ENCODE measurements around the gene RPS6KL1.

RPS6KL1 gene

DNA sequence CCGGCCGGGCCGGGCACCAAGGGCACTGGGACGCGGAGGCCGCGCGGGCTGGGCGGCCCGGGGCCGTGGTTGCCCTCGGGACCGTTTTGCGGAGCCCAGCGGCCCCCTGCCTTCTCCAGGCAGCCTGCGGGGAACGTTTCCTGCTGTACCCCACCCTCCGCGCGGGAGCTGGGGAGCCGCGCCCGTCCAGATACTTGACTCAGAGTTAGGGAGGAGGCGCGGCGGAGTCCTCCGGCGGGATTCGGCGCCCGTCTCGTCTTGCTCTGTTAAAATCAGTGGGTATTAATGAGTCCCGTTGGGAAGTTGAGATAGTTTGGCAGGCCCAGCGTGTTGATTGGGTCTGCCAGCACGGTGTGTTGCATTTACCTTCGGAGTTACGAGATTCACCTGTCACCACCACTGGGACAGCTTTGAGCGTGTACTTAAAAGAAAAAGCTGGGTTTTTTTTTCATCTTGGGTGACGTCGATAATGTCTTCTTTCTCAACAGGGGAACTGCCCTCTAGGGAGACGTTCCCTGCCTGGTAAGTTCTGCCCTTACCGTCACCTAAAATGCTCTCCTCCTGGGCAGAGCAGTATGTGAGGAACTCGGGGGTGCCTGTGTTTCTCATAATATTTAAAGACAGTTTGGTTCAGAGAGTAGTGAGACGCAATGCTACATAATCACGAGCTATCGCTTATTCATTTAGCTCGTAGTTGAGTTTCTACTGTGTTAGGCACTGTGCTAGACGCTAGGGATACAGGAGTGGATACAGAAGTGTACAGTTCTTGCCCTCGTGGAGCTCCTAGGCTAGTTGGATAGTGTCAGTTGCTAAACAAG, 40.7 kb downstream of the RPS6KL1 start:
- DNase-seq: no peak

DNA sequence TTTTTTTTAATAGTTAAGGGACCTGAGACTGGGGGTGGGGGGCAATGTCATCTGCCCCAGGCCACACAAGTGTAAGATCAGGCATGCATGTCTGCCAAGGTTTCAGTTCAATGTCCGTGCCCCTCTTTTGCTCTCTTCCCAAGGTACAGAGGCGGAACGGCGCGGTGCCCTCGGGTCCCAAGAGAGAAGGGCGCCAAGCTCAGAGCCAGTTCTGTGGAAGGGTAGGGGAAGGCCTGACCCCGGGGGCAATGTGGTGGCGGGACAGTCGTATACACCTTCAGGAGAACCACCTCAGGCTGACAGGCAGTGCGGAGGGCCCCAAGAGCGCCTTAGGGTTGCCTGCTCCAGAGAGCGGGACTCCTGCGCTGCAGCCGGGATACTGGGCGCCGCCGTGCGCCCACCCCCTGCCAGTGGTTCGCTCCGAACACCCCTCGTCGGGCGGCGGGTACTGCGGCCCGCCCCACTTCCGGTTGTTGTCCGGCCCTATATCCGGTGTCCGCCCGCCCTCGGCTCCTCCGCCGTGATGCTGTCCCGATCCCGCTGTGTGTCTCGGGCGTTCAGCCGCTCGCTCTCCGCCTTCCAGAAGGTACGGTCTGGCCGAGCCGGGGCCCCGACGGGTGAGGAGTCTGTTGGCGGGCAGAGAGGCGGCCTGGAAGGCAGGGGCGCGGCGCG, 41.5 kb downstream of the RPS6KL1 start, which contains the start of gene DLST:
Gene DLST (plus strand): TSS at position 486 of the 672 bp plus-strand sequence. CDS start 38 bp downstream, at position 524.
- DNase-seq: peak; percentile 39 to 83

DNA sequence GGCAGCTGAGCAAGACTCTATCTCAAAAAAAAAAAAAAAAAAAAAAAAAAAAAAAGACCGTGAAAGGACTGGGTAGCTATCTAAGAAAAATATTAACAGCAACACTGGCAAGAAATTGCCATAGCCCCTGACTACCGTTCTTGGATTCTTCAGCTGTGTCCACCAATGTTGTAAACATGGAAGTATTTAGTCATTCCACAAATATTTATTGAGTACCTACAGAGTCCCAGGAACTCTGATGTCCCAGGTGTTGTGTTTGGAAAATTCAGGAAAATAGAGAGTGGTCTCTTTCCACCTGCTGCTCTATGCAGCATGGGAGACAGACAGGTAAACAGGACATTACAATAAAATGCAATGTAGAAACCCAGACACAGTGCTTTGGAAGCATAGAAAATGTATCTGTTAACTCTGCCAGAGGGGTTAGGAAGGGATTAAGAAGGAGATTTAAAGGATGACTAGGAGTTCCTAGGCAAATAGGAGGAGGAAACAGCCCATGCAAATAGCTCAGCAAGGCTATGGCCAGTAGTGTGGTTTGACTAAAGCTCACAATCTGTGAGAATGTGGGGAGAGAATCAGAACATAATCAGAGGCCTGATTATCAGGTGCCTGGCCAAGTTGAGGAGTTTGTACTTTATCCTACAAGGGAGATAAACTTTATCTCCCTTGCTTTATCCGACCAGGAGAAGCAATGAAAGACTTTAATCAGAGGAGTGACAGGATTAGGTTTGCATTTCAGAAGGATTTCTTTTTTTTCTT, 43.5 kb downstream of the RPS6KL1 start:
- no peak for DNase-seq

DNA sequence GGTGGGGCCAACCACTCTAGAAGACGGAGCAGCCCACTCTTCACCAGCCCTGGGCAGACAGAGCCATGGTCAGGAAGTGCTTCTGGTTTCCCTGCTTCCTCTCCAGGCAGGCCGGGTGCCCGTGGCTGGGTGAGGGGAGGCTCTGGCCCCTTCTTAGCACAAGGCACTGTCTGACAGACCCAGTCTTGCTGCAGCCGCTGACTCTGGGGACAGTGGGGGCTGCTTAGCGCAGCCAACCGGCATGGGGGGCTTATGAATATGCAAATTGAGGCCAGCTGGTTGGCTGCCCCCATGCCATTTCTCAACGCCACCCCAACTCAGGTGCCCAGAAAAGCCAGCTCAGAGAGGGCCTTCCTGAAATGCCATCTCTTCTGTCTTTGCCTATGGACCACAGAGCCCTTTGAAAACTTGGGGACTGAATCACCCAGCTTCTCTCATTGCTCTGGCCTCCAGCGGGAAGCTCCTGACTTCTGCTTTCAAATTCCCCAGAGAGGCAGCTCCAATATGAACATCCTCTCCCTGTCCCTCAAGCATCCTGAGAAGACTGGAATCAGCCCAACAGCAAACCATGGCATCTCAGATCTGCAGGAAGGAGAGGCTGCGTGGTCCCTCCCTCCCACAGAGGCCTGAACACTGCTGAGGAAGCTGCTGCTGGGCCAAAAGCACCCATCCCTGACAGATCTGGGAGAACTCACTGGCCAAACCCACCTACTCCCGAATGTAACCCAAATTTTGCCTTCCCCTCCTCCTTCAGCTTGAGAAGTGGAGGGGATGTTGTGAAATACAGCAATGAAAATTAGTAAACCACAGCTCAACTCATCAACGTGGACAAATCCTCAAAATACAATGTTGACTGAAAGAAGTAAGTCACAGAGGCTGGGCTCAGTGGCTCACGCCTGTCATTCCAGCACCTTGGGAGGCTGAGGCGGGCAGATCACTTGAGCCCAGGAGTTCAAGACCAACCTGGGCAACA, 46.8 kb downstream of the RPS6KL1 start, which contains the start of gene PROX2:
Gene PROX2 (minus strand): TSS at position 205 of the 973 bp plus-strand sequence. CDS start 12,311 bp downstream, outside the sequence.
- no peak for DNase-seq

DNA sequence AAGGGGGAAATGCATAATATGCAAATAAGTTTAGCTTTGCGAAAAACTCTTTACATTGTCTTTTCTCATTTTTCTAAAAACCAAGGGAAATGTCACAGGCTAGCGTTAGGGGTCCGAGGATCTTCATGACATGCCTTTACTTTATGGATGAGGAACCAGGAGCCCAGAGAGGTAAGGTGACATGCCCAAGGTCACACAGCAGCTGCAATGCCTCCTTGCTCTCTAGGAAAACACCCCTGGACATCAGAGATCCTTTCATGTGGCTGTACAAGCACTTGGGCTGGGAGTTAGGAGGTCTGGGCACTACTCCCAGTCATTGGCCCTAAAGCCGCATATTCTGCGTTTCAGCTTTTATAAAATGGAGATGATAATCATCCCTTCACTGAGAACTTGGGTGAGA, 47.9 kb downstream of the RPS6KL1 start:
- DNase-seq: no peak

DNA sequence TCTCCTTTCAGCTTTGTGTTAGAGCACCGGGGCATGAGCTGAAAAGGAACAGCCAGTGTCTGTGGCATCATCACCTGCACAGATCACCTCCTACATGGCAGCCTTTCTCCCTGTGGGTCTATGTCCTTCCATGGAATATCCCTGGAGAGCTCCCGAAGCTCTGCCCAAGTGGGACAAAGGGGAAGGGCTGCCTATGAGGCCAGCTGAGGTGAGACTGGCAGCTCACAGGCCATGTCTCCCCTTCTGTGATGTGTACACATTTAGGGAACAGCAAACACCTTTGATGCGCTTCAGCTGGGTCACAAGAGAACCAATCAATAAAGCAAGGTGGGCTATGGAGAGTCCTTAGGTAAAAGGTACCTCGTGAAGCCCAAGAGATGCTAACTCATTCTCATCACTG, 51.2 kb downstream of the RPS6KL1 start:
- no peak for DNase-seq

DNA sequence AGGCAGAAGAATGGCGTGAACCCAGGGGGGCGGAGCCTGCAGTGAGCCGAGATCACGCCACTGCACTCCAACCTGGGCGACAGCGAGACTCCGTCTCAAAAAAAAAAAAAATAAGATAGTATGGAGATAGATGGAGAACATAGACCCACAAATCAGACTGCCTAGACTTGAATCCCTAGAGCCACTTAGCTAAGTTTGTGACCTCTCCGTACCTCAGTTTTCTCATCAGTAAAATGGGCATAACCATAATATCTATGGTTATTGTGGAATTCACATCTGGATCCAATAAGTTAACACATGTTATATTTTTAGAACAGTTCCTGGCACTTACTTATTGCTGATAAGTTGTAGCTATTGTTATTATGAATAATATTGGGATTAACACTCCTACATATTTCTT, 54.3 kb downstream of the RPS6KL1 start:
- DNase-seq: no peak

DNA sequence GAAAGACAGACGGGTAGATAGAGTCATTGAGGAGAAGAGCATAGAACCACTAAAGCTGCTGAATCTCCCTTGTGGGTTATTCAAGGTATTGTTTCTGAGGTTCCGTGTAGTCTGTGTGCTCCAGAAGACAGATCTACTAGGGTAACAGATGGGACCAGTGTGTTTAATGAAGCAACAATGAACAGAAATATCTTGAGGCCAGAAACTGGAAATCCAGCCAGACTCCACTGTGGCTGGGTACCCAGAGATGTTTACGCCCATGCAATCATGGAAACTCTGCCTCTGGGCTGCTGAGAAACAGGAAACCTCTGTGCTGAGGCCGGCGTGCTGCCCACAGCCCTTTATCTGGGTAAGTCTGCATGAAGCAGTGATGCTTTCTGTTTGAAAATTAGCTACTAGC, 55.4 kb downstream of the RPS6KL1 start:
- no peak for DNase-seq

DNA sequence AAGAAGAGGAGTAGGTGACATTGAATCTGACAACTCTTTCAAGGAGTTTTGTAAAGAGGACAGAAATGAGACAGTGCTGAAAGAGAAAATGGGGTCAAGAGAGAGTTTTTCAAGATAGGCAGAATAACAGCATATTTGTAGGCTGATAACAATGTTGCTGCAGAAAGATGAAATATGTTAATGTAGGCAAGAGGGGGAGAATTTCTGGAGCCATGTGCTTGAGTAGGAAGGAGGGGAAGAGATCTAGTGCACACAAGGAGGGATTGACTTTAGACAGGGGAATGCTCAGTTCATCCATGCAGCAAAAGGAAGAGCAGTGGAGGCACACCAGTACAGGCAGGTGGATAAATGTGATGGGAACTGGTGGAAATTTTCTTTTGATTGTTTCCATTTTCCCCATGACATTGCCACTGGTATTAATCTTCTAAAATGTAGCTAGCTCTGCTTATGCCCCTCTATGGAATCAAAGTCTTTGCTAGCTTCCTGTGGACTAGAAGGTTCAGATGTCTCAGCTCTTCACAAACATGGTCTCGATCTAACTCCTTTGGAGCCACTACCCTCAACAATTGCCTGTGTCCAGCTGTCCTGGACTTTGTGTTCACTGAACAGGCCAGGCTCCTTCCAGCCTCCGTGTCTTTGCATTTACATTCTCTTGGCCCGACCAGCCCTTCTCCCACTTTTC, 56.2 kb downstream of the RPS6KL1 start:
- DNase-seq: no peak

DNA sequence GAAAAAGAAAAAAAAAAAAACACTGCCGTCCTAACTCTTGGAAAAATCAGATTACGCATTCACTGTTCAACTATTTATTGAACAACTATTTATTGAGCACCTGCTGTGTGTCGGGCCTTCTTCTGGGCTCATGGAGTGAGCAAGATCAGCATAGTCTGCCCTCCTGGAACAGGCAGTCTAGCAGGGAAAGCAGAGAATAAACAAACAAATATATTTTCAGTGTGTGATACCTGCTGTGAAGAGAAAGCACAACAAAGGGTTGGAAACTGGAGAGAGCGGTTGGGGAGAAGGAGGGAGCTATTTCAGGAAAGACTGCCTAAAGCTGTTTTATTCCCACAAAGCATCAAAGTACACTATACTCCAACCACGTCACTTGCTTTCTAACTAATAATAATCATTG, 57.9 kb downstream of the RPS6KL1 start:
- DNase-seq: no peak

DNA sequence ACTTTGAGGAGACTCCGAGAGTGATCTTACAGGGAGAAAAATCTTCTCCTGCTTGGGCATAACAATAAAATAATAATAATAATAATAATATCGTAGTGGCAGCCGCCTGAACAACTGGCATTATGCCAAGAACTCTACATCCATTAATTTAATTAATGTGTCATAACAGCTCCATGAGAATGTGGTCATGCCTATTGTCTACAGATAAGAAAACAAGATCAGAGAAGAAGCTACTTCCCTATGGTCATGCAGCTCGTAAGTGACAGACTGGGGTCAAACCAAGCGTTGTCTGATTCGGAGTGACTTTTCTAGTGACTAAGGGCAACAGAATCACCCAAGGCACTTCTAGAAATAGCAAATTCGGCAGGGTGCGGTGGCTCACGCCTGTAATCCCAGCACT, 58.9 kb downstream of the RPS6KL1 start:
- DNase-seq: no peak

DNA sequence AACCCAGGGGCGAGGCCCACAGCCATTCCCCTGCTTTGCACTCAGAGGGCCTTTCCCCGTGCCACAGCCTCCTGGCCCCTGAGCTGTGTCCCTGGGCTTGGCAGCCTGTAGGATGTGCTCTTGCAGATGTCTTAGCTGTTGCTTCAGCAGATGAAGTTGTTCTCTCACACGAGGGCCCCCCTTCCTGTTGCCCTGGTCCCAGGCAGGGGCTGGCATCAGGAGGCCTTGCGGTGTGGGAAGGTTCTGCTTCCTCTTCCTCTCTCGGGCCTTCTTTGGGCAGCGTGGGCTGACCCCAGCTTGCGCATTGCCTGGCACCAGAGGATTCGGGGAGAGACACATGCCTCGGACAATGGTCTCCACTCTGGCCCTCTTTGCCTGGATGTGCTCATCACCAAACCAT, 59.8 kb downstream of the RPS6KL1 start:
- no peak for DNase-seq

DNA sequence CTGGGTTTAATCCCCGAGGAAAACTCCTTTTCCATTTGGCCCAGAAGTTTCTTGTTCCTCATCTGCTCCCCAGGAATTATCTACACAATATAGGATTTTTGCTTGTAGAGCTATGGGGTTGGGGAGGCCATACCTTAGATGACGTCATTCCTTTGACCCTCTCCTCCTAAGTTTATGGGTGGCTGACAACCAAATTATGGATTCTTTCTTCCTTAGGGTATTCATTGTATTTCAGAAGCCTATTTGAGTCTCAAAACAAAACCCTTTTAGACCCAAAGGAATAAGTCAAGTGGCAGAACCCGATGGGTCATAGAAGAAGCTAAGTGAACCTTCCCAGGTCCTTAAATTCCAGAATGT, 61.3 kb downstream of the RPS6KL1 start:
- no peak for DNase-seq

DNA sequence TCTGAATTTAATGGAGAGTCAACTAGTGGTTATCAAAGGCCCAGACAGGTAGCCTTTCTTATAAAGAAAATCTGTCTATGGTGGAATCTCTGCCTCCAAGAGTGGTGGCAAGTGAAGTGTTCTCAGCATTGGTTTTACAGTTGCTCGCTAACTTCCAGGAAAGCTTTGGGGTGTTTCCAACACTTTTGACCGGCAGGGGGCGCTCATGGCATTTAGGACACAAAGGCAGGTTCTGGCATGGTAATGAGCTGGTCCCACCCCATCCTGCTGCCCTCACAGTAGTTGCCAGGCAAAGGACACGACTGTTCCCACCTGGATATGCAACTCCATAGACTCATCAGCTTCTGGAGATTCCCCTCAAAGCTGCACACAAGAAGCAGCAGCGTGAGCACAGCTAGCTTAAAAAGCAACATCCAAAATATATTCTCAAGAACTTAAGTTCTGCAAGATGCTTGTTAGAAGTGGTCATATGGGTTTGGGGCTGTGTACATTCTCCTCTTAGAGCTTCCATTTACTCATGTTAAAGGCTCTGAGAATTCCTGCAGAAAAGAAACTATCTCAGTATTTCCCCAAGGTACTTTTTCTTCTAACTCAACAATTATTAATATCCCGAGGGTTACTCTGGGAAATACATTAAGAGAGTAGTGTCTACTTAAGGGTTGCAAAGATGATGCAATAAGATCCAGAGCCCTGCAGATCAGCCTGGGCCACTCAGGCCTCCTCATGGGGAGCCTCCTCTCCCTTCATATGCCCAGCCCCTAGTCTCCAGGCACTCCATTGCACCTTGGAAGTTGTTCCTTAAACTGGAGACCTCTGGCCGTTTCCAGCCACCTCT, 61.9 kb downstream of the RPS6KL1 start:
- peak; percentile 67 to 81 for DNase-seq

DNA sequence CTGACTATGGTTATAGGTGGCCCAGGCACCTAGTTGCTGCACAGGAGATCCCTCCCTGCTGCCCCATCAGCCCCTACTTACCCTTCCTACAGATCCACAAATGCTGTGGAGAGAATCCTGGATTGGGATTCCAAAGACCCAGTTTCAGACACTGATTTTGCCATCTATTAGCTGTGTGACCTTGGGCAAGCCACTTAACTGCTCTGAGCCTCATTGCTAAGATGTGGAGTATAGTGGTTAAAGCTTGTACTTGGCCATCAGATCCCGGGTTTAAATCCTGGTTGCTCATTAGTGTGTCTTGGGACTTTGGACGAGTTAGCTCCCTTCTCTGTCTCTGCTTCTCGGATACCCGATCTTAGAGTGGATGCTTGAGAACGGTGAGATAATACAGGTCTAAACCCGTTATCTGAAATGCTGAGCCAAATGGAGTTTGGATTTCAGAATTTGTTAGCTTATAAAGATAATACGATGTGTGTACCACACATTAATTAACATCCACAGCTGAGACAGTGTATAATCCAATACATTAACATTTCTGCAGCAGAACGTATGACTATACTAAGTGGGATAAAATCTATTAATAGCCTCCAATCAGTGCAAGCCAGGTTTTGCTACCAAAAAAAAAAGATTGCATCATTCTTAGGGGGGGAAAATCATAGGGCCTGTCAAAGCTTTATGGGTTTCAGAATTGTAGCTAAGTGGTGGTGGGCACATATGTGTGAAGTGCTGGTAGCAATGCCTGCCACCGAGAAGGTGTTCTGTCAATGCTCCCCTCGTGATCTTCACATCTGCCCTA, 63.1 kb downstream of the RPS6KL1 start:
- DNase-seq: no peak

DNA sequence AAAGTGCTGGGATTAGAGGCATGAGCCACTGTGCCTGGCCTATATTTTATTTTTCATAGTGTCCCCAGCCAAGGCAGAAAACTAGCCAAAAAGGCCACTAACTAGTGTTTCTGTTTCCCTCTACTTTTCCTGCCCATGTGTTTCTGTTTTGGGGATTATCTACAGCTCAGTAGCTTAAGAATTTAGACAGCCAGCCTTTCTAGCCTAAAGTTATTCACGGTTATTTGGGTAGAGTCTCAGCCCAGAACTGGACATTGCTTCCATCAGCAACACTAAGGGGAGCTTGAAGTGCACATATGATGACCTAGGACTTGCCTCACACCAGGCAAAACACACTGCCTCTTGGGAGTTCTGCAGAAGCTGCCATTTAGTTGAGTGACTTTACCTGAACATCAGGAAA, 65.0 kb downstream of the RPS6KL1 start:
- DNase-seq: no peak

DNA sequence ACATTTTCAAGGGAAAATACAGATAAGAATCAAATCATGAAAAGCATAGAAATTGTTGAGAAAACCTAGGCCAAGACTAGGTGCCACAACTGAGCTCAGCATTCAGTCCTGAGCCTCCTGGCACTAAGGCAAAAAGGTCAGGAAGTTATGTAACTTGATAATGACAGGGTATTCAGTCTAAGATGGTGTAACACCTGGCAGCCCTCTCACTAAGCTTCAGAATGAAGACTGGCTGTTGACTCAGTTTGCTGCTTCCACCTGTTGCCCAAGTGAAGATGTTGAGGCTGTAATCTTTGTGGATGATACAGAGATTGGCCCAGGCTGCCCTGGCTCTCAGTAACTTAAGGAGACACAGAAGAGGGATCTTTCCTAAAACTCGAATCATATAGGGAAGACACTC, 66.7 kb downstream of the RPS6KL1 start:
- no peak for DNase-seq

DNA sequence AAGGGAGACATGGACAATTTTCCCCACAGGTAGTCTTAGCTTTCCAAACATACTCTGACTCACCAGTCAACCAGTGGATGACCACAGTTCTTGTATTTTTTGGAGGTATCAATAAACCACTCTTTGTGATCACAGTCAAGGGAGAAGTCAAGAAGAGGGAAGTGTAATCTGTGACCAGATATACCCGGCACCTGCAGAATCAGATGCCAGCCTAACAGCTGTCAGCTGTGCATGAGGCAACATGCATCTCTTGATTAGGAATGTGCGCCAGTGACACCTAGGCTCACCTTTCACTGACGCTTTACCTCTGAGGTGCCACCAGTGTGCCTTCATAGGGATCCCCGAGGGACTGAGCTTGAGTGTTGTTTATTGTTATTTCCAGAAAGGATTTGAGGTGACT, 67.1 kb downstream of the RPS6KL1 start:
- no peak for DNase-seq

DNA sequence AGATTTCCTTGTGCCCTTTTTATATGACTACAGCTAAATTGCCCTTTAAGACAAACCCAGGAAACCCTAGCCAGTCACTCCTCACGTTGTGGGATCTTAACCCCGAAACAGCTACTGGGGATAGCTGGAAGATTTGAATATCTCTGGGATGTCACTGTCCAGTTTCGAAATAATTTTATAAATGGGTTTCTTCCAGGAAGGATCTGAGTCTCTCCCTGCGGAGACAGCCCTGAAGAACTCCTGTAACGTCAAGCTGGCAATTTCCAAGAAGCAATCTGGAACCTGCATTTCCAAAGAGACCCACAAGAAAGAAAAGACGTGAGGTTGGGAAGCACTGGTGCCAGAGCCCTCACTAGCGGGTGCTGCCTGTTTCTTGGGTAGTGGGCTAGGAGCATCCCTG, 68.0 kb downstream of the RPS6KL1 start:
- DNase-seq: no peak
